GM12872 (cell line): ENCODE measurements around the gene MICALL2.

ENCODE experiments used
- TF ChIP-seq, protein P1 (sequence below): IDR thresholded peaks from 3 replicates; pipeline ENCODE4 v1.5.1; 2011; ENCODE audit warnings: low read depth, mild to moderate bottlenecking, low read length, moderate library complexity; ENCODE audit not compliant: insufficient read depth

The MICALL2 gene

DNA sequence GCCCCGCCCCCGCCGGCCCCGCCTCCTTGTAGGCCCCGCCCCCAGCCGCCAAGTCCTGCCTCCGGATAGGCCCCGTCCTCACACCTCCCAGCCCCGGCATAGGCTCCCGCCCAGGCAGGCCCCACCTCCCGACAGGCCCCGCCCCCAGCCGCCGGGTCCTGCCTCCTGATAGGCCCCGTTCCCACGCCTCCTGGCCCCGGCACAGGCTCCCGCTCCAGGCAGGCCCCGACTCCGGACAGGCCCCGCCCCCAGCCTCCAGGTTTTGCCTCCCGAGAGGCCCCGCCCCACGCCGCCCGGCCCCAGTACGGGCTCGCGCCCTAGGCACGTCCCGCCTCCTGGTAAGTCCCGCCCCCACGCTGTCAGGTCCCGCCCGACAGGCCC, 232 bp upstream of the MICALL2 start:
- TF ChIP-seq, protein P1, sequence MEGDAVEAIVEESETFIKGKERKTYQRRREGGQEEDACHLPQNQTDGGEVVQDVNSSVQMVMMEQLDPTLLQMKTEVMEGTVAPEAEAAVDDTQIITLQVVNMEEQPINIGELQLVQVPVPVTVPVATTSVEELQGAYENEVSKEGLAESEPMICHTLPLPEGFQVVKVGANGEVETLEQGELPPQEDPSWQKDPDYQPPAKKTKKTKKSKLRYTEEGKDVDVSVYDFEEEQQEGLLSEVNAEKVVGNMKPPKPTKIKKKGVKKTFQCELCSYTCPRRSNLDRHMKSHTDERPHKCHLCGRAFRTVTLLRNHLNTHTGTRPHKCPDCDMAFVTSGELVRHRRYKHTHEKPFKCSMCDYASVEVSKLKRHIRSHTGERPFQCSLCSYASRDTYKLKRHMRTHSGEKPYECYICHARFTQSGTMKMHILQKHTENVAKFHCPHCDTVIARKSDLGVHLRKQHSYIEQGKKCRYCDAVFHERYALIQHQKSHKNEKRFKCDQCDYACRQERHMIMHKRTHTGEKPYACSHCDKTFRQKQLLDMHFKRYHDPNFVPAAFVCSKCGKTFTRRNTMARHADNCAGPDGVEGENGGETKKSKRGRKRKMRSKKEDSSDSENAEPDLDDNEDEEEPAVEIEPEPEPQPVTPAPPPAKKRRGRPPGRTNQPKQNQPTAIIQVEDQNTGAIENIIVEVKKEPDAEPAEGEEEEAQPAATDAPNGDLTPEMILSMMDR = no peak

- TF ChIP-seq, protein P1 = no peak
Measured at GRCh38 chr7:1457949-1458682, 1.2 kb downstream of the MICALL2 start.

DNA sequence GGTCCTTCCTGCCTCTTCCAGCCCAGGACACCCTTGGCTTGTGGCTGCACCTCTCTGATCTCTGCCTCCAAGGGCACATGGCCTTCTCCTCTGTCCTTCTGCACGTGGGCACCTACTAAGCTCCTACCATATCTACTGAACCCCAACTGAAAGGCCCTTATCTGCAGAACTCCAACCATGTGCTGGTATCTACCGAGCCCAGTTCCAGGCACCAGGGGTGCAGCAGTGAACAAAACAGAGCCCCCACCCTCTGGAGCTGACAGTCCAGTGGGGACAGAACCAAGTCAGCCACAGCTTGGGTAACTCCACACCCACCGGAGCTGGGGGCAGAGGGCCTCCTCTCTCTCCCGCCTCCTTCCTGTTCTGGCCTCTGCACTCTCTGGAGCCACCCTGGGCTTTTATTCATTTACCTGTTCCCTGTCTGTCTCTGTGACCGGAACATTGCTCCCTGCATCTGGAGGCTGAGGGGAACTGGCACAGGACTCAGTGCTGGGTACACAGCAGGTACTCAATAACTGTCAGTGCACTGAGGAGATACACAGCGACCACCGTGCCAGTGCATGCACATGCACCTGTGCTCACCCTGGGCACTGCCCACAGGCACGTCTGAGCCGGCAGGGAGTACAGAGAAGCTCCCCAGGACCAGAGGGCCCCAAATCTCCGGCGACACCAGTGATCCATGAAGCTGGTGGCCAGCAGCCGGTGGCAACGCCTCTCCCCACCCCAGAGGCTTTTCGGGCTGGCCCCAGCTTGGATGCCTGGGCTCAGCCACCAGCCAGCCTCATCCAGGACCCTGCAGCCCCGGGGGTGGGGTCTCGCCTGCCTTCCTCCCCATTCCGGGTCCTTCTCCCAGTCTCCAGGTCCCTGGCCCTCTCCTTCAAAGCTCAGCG, 2.0 kb downstream of the MICALL2 start:
- TF ChIP-seq, protein P1 = no peak

GRCh38 chr7:1455955-1456354, 3.3 kb downstream of the MICALL2 start:
- TF ChIP-seq, protein P1 = no peak

DNA sequence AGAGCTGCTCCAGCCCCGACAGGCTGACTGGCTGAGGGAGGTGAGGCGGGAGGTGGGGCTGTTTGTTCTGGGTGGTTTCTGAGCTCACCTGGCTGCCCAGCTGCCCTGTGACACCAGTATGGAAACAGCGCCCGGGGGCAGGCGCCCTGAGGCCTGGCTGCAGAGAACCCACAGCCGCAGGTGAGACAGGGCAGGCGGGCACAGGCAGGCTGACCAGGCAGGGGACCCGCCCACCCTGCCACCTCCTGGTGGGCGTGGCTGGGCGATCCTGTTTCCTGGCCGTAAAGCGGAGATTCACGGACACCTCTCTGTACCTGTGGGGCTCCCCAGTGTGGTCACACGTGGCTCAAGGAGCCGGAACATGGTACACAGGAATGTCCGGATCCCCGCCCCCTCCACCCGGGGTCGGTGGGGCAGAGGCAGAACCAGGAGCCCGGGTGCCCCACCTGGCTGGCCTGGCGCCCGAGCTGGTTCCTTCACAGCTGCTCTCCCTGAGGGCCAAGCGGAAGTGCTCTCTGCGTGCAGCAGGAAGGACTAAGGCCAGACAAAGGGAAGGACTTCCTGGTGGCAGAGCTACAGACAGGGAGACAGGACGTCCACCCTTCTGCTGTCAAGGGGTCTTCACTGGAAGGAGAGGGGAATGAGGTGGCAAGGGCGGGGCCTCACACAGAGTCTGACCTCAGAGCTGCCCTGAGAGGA, 3.9 kb downstream of the MICALL2 start:
- TF ChIP-seq, protein P1 = no peak

DNA sequence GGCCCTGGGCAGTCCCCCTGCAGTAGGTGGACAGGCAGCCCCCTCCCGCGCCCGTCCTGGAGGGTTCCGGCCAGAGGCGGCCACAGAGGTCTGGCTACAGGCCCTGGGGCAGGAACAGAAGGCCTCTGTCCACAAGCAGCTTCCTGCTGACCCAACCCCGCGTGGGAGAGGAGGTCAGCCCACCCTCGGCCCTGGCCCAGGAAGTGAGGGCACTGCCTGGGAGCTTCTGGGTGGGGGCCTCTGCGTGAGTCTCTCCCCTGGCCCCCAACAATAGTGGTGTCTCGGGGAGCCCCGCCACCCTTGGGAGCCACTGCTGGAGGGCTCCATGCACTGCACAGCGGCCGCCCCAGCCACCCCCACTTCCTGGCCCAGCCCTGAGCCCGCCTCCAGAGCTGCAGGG, 4.7 kb downstream of the MICALL2 start:
- TF ChIP-seq, protein P1 = no peak

GRCh38 chr7:1452205-1452604, 7.1 kb downstream of the MICALL2 start:
- TF ChIP-seq, protein P1 = no peak
